ENCODE results near the gene TXLNG. TPM values are rescaled to one million over a fixed set of nuclear protein-coding genes. Genes with fewer than 3 reads are reported as not detected.

Gene TXLNG
- total RNA-seq, 2 experiments from 2014 or later, result 17.3 to 18.8 TPM

GRCh38 chrX:16825264-16826035, 39.2 kb downstream of the TXLNG start:
- TF ChIP-seq, protein P1, sequence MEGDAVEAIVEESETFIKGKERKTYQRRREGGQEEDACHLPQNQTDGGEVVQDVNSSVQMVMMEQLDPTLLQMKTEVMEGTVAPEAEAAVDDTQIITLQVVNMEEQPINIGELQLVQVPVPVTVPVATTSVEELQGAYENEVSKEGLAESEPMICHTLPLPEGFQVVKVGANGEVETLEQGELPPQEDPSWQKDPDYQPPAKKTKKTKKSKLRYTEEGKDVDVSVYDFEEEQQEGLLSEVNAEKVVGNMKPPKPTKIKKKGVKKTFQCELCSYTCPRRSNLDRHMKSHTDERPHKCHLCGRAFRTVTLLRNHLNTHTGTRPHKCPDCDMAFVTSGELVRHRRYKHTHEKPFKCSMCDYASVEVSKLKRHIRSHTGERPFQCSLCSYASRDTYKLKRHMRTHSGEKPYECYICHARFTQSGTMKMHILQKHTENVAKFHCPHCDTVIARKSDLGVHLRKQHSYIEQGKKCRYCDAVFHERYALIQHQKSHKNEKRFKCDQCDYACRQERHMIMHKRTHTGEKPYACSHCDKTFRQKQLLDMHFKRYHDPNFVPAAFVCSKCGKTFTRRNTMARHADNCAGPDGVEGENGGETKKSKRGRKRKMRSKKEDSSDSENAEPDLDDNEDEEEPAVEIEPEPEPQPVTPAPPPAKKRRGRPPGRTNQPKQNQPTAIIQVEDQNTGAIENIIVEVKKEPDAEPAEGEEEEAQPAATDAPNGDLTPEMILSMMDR (IDR thresholded peaks at IDR 0.05), result no peak
- CTCF ChIA-PET, result interaction anchor here (0.9 to 2.5 kb wide), 8 partner anchors 27 to 221 kb away, joined by 3 to 15 read pairs (median 4); no protein-coding TSS in a partner anchor
- Mint-ChIP-seq H3K4me1 (ENCODE audit: low read depth) (peaks cover 19% of the 10 kb centered on the region), H3K36me3 (ENCODE audit: low read depth) (peaks cover 16% of the 10 kb centered on the region), H3K4me3 (no peak overlapping the region), H3K27me3 (no peaks in the 10 kb centered on the region), H3K9me3 (no peaks in the 10 kb centered on the region), H3K27ac (no peak overlapping the region)
- POLR2A ChIA-PET, result interaction anchor here (1.1 kb wide), 1 partner anchor 26 kb away, joined by 3 read pairs; no protein-coding TSS in a partner anchor
- no peak for ATAC-seq
- intact Hi-C loops (cut with micrococcal nuclease), result no loop called here
- no peak for DNase-seq

DNA sequence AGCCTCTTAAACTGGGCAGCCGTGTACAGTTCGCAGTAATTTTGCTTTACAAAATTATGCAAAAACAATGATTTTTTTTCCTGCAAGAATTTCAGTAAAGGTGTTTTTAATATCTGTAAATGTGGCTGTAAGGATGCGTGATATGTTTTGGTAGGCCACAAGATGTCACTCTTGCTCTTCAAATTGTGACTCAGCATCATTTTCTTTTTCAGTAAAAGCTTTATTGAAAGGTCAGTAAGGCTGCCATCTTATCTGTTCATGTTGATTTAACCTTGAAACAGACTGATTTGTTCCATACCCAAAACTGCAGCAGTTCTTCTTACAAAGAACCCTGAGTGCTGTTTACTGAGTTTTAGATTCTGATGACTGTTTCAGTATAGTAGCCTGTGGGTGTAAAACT, 39.9 kb downstream of the TXLNG start:
- H3K4me1 Mint-ChIP-seq (ENCODE audit: low read depth), result peaks cover 19% of the 10 kb centered on the region
- intact Hi-C loops (cut with micrococcal nuclease), result no loop called here
- no peaks in the 10 kb centered on the region for H3K27me3 Mint-ChIP-seq
- no peaks in the 10 kb centered on the region for H3K9me3 Mint-ChIP-seq
- CTCF ChIA-PET, result interaction anchor here (0.8 to 2.5 kb wide), 9 partner anchors 9 to 220 kb away, joined by 3 to 15 read pairs (median 4); no protein-coding TSS in a partner anchor
- DNase-seq, result no peak
- H3K4me3 Mint-ChIP-seq, result no peak overlapping the region
- peaks cover 16% of the 10 kb centered on the region for H3K36me3 Mint-ChIP-seq (ENCODE audit: low read depth)
- TF ChIP-seq, protein P1 (IDR thresholded peaks at IDR 0.05), result no peak
- H3K27ac Mint-ChIP-seq, result no peak overlapping the region
- peak; percentile 74 for ATAC-seq
- POLR2A ChIA-PET, result interaction anchor here (0.7 to 1.1 kb wide), 2 partner anchors 26 to 1151 kb away, joined by 3 read pairs; no protein-coding TSS in a partner anchor

- no peak for DNase-seq
- Mint-ChIP-seq H3K4me3 (no peak overlapping the region), H3K36me3 (ENCODE audit: low read depth) (peaks cover 19% of the 10 kb centered on the region), H3K27ac (no peak overlapping the region), H3K9me3 (no peaks in the 10 kb centered on the region), H3K4me1 (ENCODE audit: low read depth) (peaks cover 18% of the 10 kb centered on the region), H3K27me3 (no peaks in the 10 kb centered on the region)
- no peak for ATAC-seq
- TF ChIP-seq, protein P1 (IDR thresholded peaks at IDR 0.05), result no peak
- ChIA-PET CTCF (interaction anchor here (1.2 to 2.5 kb wide), 5 partner anchors 13 to 219 kb away, joined by 4 to 15 read pairs (median 10); no protein-coding TSS in a partner anchor), POLR2A (no interaction called here)
- intact Hi-C loops (cut with micrococcal nuclease), result no loop called here
These were observed 41.0 kb downstream of the TXLNG start for GRCh38 chrX:16827225-16827624.

GRCh38 chrX:16828124-16828908, 42.0 kb downstream of the TXLNG start:
- Mint-ChIP-seq H3K4me1 (ENCODE audit: low read depth) (peaks cover 12% of the 10 kb centered on the region), H3K27ac (peak overlapping the region; percentile 25), H3K36me3 (ENCODE audit: low read depth) (peaks cover 13% of the 10 kb centered on the region), H3K9me3 (no peaks in the 10 kb centered on the region), H3K4me3 (no peak overlapping the region), H3K27me3 (no peaks in the 10 kb centered on the region)
- ChIA-PET CTCF (interaction anchor here (1.2 to 1.7 kb wide), 2 partner anchors 12 to 218 kb away, joined by 4 to 5 read pairs; no protein-coding TSS in a partner anchor), POLR2A (no interaction called here)
- TF ChIP-seq, protein P1 (IDR thresholded peaks at IDR 0.05), result no peak
- intact Hi-C loops (cut with micrococcal nuclease), result no loop called here
- ATAC-seq (no peak), DNase-seq (no peak)
